IPS-15b (cell line): ENCODE results near the gene LRRC59.
A peak's percentile ranks its signal among the peaks of the same experiment; 100 is the strongest.

Source experiments
- H3K27me3 ChIP-seq: one replicate; pipeline ENCODE4 v1.6.1; 2013; ENCODE audit warnings: low read length; ENCODE audit not compliant: control insufficient read depth, insufficient read depth
- H3K36me3 ChIP-seq: one replicate; pipeline ENCODE4 v1.6.1; 2013; ENCODE audit warnings: low read length; ENCODE audit not compliant: control insufficient read depth, insufficient read depth
- H3K4me1 ChIP-seq: one replicate; pipeline ENCODE4 v1.6.1; 2013; ENCODE audit warnings: mild to moderate bottlenecking, low read length; ENCODE audit not compliant: control insufficient read depth, insufficient read depth
- H3K4me3 ChIP-seq: one replicate; pipeline ENCODE4 v1.5.1; 2013; ENCODE audit warnings: low read depth, low read length
- H3K9ac ChIP-seq: one replicate; pipeline ENCODE4 v1.6.1; 2013; ENCODE audit warnings: low read depth, mild to moderate bottlenecking, low read length
- H3K9me3 ChIP-seq: one replicate; pipeline ENCODE4 v1.6.1; 2013; ENCODE audit warnings: mild to moderate bottlenecking, low read length; ENCODE audit not compliant: control insufficient read depth, insufficient read depth

Gene LRRC59

DNA sequence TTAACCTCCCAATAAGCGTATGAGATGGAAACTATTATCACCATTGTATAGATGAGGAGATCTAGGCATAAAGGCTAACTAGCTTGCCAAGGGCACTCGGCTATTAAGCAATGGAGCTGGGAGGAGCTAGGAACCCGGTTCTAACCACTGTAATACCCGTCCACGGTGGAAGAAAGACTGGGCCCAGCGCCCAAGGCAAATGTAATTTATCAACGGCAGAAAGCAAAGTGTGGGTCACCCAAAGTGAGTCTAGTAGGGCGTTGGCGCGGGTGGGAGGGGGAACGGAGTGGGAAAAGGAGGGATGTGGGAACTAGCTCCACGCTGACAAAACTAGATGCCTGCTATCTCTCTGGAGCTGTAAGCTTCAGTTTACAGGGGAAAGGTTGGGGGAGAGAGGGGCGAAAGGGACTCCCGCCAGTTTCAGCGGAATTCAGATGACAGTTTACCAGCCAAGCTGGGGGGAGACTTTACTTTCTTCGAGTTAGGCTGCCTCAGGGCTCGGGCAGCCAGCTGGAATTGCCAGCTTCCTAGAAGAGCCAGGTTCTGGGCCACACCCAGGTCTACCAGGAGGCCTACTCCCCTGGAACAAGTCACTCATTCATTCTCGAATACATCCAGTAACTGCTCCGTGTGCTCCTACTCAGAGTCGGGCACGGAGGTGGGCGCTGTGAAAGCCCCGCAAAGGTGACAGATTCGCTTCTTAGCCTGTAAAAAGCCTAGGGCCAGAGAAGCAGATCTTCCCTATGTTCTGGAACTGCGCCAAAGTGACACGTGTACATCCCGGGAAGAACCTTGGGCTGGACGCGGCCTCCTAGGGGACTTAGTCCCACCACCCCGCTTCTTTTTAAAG is 837 bp downstream of the LRRC59 start:
- H3K4me1 ChIP-seq: peaks cover 3% of the 10 kb centered on the region
- peak overlapping the region; percentile 95 for H3K4me3 ChIP-seq
- H3K36me3 ChIP-seq: peaks cover 31% of the 10 kb centered on the region

DNA sequence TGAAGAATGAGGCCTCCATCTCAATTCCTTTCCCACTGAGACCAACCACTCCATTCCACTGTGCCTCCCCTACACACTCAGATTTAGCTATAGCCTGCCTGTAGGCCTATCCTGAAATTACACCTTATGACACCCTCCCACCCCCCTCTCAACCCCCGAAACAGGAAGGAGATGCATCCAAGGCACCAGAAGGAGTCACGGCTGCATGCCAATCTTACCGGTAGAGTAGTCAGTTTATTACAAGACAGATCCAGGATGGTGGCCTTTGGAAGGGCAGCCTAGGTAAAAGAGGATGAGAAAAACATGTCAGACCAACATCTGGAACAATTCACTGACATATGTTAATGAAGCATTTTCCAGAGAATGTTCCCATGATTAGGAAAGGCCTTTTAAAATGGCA is 2.6 kb downstream of the LRRC59 start:
- H3K36me3 ChIP-seq: peaks cover 43% of the 10 kb centered on the region
- H3K4me3 ChIP-seq: no peak overlapping the region
- no peak overlapping the region for H3K9ac ChIP-seq
- H3K9me3 ChIP-seq: no peaks in the 10 kb centered on the region
- no peaks in the 10 kb centered on the region for H3K27me3 ChIP-seq
- peaks cover 3% of the 10 kb centered on the region for H3K4me1 ChIP-seq

More for the DNA sequence above, 837 bp downstream of the LRRC59 start:
- no peaks in the 10 kb centered on the region for H3K9me3 ChIP-seq
- peak overlapping the region; percentile 92 for H3K9ac ChIP-seq
- H3K27me3 ChIP-seq: no peaks in the 10 kb centered on the region

- no peak overlapping the region for H3K4me3 ChIP-seq
- no peak overlapping the region for H3K9ac ChIP-seq
- H3K4me1 ChIP-seq: peaks cover 3% of the 10 kb centered on the region
- H3K27me3 ChIP-seq: no peaks in the 10 kb centered on the region
- no peaks in the 10 kb centered on the region for H3K9me3 ChIP-seq
- H3K36me3 ChIP-seq: peaks cover 52% of the 10 kb centered on the region
Observed at GRCh38 chr17:50393700-50394099, 3.6 kb downstream of the LRRC59 start.

DNA sequence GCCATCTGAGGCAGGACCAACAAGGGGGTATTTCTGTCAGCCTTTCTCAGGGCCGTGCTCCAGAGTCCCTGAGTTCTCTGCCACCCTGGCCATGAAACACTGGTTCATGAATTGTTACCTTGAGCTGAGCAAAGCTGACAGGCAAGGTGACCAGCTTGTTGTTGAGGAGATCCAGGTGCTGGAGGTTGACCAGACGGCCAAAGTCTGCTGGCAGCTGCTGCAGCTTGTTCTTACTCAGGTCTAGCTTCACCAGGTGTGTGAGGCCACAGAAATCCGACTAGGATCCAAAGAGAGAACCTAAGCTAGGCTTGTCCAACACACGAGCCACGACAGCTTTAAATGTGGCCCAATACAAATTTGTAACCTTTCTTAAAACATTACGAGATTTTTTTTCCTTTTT is 4.7 kb downstream of the LRRC59 start:
- H3K9me3 ChIP-seq: no peaks in the 10 kb centered on the region
- no peaks in the 10 kb centered on the region for H3K27me3 ChIP-seq
- H3K36me3 ChIP-seq: peaks cover 59% of the 10 kb centered on the region
- H3K4me1 ChIP-seq: peaks cover 3% of the 10 kb centered on the region
- H3K9ac ChIP-seq: no peak overlapping the region
- no peak overlapping the region for H3K4me3 ChIP-seq

DNA sequence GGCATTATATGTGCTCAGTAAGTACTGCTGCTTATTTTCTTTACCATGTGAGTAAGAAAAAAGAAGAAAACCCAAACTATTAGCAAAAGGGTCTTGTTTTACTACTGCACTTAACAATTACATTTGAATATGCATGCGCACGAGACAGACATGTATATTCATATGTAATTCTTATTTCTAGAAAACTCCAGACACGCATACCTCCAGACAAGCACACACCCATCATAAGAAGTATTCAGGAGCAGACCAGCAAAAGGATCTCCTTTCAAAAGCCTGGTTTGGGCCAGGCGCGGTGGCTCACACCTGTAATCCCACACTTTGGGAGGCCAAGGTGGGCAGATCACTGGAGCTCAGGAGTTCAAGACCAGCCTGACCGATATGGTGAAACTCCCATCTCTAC is 7.8 kb downstream of the LRRC59 start:
- H3K4me1 ChIP-seq: no peaks in the 10 kb centered on the region
- H3K4me3 ChIP-seq: no peak overlapping the region
- no peak overlapping the region for H3K9ac ChIP-seq
- no peaks in the 10 kb centered on the region for H3K9me3 ChIP-seq
- H3K27me3 ChIP-seq: no peaks in the 10 kb centered on the region
- H3K36me3 ChIP-seq: peaks cover 77% of the 10 kb centered on the region

DNA sequence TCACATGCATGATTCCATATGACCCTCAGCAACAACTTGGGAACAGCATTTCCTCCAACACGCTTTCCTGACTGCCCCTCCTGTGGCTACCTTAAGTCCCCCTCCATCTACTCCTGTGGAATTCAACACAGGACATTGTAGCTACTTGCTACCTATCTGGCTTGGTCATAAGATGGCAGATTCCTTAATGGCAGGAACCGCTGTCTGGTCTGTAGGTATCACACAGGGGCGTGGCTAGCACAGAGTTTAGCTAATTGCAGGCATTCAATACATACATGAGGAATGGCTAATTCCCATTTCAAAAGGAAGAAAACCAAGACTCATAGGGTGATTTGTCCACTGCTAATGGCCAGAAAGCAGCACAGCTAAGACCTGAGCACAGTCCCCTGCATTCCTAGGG is 8.6 kb downstream of the LRRC59 start:
- H3K4me1 ChIP-seq: no peaks in the 10 kb centered on the region
- no peaks in the 10 kb centered on the region for H3K27me3 ChIP-seq
- no peak overlapping the region for H3K9ac ChIP-seq
- no peaks in the 10 kb centered on the region for H3K9me3 ChIP-seq
- H3K4me3 ChIP-seq: no peak overlapping the region
- H3K36me3 ChIP-seq: peaks cover 74% of the 10 kb centered on the region

- H3K36me3 ChIP-seq: peaks cover 65% of the 10 kb centered on the region
- no peaks in the 10 kb centered on the region for H3K9me3 ChIP-seq
- H3K27me3 ChIP-seq: no peaks in the 10 kb centered on the region
- H3K4me3 ChIP-seq: no peak overlapping the region
- H3K9ac ChIP-seq: no peak overlapping the region
- H3K4me1 ChIP-seq: no peaks in the 10 kb centered on the region
Observed at GRCh38 chr17:50386510-50386909, 10.8 kb downstream of the LRRC59 start.

- Histone ChIP-seq H3K9me3 (no peaks in the 10 kb centered on the region), H3K4me1 (no peaks in the 10 kb centered on the region), H3K27me3 (no peaks in the 10 kb centered on the region), H3K9ac (no peak overlapping the region), H3K4me3 (no peak overlapping the region), H3K36me3 (peaks cover 66% of the 10 kb centered on the region)
Observed at GRCh38 chr17:50382931-50383330, 14.4 kb downstream of the LRRC59 start.

- Histone ChIP-seq H3K4me1 (no peaks in the 10 kb centered on the region), H3K27me3 (no peaks in the 10 kb centered on the region), H3K9me3 (no peaks in the 10 kb centered on the region), H3K36me3 (peaks cover 57% of the 10 kb centered on the region), H3K4me3 (no peak overlapping the region), H3K9ac (no peak overlapping the region)
Observed at GRCh38 chr17:50381920-50382319, 15.4 kb downstream of the LRRC59 start.

DNA sequence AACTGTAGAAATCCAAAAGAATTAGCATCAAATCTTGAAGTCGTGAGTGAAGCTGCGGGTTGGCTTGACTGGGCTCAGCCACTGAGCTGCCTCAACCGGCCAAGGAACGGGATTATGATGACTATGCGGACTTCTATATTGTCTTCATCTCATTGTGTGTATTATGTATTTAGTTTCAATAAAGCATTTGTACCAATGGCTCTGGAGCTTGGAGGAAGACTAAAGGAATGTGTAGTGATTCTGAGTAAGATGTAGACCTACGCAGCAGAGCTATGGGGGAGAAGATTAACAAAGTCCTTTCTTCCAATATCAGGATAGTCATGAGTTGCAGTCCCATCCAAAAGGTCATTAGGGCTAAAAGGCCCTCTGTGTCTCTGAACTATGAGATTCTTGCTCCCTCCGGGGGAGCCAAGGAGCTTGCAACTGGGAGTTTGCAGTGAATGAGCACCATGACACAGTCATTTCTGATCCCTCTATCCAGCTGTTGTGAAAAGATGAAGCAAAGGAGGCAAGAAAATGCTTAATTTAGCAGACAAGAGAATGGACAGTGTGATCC is 16.0 kb downstream of the LRRC59 start:
- H3K36me3 ChIP-seq: peaks cover 52% of the 10 kb centered on the region
- H3K27me3 ChIP-seq: no peaks in the 10 kb centered on the region
- no peak overlapping the region for H3K9ac ChIP-seq
- no peaks in the 10 kb centered on the region for H3K4me1 ChIP-seq
- no peaks in the 10 kb centered on the region for H3K9me3 ChIP-seq
- H3K4me3 ChIP-seq: no peak overlapping the region

DNA sequence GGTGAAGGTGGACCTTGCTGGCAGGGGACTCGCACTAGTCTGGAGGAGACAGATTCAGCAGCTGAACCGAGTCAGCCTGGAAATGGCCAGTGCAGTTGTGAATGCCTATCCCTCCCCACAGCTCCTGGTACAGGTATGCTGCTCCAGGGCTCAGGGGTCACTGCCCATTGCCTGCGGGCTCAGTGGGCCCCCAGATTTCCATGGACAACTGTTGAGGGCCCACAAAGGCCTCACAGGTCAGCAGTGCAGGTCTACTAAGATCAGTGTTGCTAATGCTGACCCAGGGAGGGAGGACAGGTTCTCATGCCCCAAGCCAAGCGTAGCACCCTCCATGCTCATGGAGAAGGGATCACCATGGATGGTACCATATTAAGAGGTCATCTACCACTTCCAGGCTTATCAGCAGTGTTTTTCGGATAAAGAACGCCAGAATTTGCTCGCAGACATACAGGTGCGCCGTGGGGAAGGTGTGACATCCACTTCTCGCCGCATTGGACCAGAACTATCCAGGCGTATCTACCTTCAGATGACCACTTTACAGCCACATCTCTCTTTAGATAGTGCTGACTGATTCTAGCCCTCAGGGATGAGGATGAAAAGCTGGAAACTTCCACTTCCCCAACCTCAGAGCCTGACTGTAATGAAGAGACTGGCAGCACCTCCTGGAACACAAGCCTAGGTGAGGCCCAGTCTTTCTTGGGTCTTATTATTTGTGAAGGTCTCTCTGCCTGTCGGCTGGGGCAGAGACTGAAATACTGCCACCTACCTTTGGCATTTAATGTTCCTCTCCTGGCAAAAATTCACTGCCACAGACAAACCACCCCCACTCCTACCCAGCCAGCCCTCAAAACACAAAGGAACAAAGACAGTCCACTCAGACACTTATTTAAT is 16.7 kb downstream of the LRRC59 start:
- Histone ChIP-seq H3K4me1 (no peaks in the 10 kb centered on the region), H3K9ac (no peak overlapping the region), H3K36me3 (peaks cover 50% of the 10 kb centered on the region)

More for the DNA sequence above, 16.7 kb downstream of the LRRC59 start:
- no peaks in the 10 kb centered on the region for H3K9me3 ChIP-seq
- H3K27me3 ChIP-seq: no peaks in the 10 kb centered on the region
- no peak overlapping the region for H3K4me3 ChIP-seq
